MM.1S (cell line): ENCODE results near the gene CPLX3.

ENCODE experiments used
- CTCF ChIP-seq: fragments of 300-600 bp; sonication (generic); IDR thresholded peaks from 2 replicates; pipeline ENCODE4 v1.5.1; 2016; ENCODE audit warnings: antibody characterized with exemption, low read length, mixed read lengths
- EZH2 ChIP-seq: fragments of 300-600 bp; sonication (generic); optimal IDR thresholded peaks from 2 replicates; pipeline ENCODE3; 2017; ENCODE audit warnings: low read depth, mild to moderate bottlenecking, antibody characterized with exemption, low read length, mixed read lengths
- EZH2phosphoT487 ChIP-seq: fragments of 300-600 bp; sonication (generic); IDR thresholded peaks from 2 replicates; pipeline ENCODE4 v1.6.1; 2018; ENCODE audit warnings: antibody characterized with exemption, low read length

- TF ChIP-seq CTCF = peak; percentile 30
- no peak for TF ChIP-seq EZH2phosphoT487
- no peak for TF ChIP-seq EZH2
Measured at GRCh38 chr15:74799255-74799855, 27.1 kb upstream of the CPLX3 start.
